GM21528 (cell line): ENCODE data around the gene DDX51.

Experiments used
- ATAC-seq: cut with Tn5 transposase; IDR thresholded peaks from one replicate; pipeline ENCODE4 v1.9.1; 2021; ENCODE audit warnings: mild to moderate bottlenecking, moderate library complexity; ENCODE audit not compliant: unreplicated experiment, low FRiP score

Gene DDX51

DNA sequence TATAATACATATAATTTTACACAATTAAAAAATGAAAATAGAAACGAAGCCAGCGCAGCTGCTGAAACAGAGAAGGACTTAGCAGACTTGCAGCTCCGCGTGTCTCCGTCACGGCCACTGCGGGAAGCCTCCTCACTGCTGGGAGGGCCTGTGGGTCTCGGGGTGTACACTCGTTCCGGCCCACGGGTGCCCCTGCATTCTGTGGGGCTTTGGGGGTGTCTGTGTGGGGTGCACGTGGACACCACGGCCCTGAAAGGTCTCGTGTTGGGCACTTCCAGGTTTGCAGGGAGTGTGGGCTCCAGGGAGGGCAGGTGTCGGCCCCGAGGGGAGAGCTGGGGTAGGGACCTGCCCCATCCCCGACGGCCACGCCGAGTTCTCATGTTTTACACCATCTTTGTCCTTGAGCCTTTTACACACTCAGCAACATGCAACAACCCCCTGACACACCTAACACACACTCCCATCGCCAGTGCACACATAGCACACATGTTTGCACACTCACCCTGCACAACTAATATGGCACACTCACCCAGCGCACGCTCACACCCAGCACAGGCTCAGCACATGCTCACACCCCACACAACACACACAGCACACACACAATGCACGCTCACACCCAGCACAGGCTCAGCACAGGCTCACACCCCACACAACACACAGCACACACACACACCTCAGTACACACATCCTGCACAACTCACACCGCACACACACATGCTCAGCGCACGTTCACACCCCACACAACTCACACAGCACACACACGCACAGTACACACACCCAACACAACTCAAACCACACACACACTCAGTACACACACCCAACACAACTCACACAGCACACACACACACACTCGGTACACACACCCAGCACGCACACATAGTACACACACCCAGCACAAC is 36.8 kb upstream of the DDX51 start:
- no peak for ATAC-seq

- no peak for ATAC-seq
Measured at GRCh38 chr12:132179431-132180362, 35.6 kb upstream of the DDX51 start.

GRCh38 chr12:132178801-132179401 is 34.8 kb upstream of the DDX51 start:
- ATAC-seq = no peak

GRCh38 chr12:132178316-132178715 is 34.2 kb upstream of the DDX51 start:
- ATAC-seq = no peak

DNA sequence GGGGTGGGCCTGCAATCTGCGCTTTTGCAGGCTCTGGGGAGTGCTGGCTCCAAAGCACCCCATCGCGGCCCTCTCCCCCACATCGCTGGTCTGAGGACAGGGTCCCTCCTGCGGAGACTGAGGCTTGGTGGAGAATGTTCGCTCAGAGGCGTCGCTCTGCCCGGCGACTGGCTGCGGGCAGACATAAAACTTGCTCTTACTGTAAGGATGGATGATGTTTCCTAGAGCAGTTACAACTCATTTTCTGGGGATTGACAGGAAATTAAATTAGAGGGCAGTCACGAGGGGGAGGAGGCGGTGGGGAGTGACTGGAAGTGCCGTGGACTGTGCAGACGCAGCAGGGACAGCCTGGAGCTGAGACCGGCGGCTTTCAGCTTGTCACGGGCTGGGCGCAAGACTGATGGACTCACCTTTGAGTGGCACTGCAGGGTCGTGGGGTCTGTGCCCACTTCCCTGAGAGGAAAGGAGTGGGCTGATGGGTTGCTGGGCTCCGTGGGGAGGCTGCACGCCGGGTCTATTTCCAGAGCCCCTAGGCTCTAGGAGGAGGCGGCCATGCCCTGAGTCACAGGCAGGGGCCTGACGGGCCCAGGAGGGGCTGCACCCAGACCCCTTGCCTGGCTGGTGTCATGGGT is 32.9 kb upstream of the DDX51 start:
- ATAC-seq = no peak

DNA sequence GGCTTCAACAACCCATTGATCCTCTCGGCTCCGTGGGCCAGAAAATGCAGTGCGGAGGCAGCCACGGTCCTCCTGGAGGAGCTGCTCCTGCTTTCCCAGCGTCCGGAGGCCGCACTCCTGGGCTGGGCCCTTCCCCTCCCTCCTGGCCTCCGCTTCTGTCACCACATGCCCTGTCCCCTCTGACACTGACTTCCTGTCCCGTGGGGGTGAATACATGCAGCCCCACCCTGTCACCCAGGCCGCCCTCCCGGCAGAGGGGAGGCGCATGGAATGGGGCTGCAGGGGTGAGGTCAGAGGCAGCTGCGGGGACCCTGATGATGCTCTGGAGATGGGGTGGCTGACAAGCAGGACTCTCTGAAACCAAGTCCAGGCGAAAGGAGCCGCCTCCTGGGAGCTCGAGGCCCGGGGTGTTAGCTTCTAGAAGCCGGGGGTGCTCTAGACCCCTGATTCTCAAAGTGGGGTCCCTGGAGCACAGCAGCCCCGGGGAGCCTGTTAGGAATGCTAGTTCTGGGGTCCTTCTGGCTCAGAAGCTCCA is 32.3 kb upstream of the DDX51 start:
- ATAC-seq = no peak

- no peak for ATAC-seq
Measured at GRCh38 chr12:132175496-132176384, 31.6 kb upstream of the DDX51 start.

DNA sequence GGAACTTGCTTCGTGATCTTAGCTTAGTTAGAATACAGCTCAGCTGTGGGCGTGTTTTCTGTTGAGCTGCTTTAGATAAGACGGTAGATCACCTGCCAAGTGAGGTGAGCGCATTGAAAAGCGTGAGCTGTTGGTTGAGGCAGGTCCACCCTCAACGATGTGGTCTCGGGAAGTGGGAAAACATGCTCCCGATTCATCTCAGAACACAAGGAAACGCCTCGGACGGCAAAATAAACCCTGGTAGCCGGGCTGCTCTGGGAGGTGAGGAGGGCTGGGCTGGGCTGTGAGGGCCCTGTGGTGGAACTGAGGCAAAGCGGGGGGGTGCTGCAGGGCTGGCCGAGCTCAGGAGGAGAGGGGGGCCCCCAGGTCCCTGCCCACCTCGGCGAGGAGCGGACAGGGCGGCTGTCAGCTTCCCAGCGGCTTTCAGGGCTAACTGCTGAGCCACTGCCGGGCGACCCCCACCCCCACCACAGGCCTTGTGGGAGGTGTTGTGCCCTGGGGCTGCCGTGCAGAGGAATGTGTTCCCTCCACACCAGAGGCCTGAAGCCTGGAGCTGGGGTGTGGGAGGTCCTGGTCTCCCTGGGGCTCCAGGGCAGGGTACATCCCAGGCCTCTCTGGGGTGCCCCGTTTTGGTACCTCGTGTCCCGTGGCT is 30.8 kb upstream of the DDX51 start:
- ATAC-seq = no peak

DNA sequence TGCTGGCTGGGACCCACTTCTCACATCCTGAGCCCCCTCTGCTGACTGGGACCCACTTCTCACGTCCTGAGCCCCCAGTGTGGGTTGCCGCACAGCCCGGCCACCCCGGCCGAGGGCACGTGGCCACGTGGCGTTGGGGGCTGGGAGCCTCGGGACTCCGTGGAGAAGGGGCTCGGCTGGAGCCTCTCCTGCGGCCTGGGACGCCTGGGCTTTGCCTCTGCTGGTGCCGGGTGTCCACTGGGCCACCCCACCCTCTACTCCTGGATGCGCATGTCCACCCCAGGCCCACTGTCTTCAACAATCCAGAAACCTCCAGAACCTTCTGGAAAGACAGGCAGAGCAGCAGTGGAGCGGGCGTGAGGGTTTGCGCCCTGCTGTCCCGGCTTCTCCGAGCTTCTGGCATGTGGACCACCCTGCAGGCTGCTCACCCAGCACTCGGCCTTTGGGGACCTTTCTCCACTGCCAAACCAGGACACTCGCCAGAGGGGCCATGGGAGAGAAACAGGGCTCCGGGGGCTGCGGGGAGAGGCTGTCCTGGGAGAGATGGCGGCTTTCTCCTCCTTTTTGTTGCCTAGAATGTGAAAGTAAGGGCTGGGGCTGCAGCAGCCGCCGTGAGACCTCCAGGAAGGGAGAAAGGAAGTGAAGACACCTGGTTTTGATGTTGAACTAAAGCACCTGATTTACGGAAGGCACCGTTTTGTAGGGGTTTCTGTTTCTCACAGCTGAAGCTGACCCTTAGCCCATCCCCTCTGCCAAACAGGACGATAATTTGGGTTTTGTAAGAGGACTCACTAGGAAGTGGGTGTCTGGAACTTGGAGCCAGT is 30.1 kb upstream of the DDX51 start:
- no peak for ATAC-seq

- ATAC-seq = no peak
Measured at GRCh38 chr12:132173135-132174014, 29.3 kb upstream of the DDX51 start.

GRCh38 chr12:132172619-132173018 is 28.5 kb upstream of the DDX51 start:
- ATAC-seq = no peak

- ATAC-seq = no peak
Measured at GRCh38 chr12:132171968-132172521, 27.9 kb upstream of the DDX51 start.

GRCh38 chr12:132171293-132171967 is 27.3 kb upstream of the DDX51 start:
- ATAC-seq = no peak

- no peak for ATAC-seq
Measured at GRCh38 chr12:132170637-132171292, 26.6 kb upstream of the DDX51 start.

DNA sequence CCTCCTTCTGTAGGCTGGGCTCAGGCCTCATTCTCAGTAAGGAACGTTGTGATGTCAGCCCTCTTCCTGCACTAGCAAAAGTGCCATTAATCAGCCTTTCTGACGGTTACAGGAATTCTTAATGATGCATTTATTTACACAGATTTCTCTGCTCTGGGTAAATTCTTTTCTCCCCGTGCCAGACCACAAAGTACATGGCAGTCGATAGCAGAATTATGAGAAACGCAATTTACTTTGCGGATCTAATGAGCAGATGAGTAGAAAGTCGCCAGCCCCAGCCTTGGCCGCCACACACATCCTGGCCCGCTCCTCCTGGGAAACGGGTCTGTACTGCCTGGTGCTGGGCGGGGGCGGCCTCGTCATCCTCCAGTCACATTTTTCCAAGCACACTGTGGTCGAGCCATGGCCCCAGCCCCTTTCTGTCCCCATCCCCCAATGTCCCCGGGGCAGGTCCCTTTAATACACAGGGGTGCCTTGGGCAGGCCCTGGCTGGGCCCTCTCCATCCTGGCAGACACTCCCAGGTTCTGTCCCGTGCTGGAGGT is 26.0 kb upstream of the DDX51 start:
- ATAC-seq = no peak
